T-helper 17 cell (primary cell): ENCODE measurements around the gene RABAC1. TPM values are rescaled to one million over a fixed set of nuclear protein-coding genes. Genes with fewer than 3 reads are reported as not detected.

ENCODE experiments used
- ATAC-seq: fragments of 150-1000 bp; cut with Tn5 transposase; 2 replicates; pipeline ENCODE4 v1.10.0; 2021; ENCODE audit warnings: mild to moderate bottlenecking, moderate library complexity
- DNase-seq, 3 donors: peaks; one replicate each; pipeline versions ENCODE4 v3.0.0 to v3.0.0-alpha.2; 2020 to 2021
- H3K9me3 ChIP-seq: one replicate; pipeline ENCODE4 v1.7.0; 2013; ENCODE audit warnings: low read length, mild to moderate bottlenecking; ENCODE audit not compliant: control insufficient read depth, poor library complexity, severe bottlenecking
- H3K27ac Mint-ChIP-seq: one replicate; pipeline ENCODE4 v1.8.0; 2022; ENCODE audit warnings: mild to moderate bottlenecking, moderate library complexity, mixed read lengths
- H3K27me3 Mint-ChIP-seq: one replicate; pipeline ENCODE4 v1.8.0; 2022; ENCODE audit warnings: mixed read lengths
- H3K36me3 Mint-ChIP-seq: one replicate; pipeline ENCODE4 v1.8.0; 2022; ENCODE audit warnings: low read depth, mixed read lengths
- H3K4me1 Mint-ChIP-seq: one replicate; pipeline ENCODE4 v1.8.0; 2022; ENCODE audit warnings: mild to moderate bottlenecking, mixed read lengths
- H3K4me3 Mint-ChIP-seq: one replicate; pipeline ENCODE4 v1.8.0; 2022; ENCODE audit warnings: mild to moderate bottlenecking, moderate library complexity, mixed read lengths
- total RNA-seq, 4 donors: library from RNA in 2 of 4; stranded (reverse) in 2 of 4; gene quantifications; one replicate each; pipeline ENCODE4 v1.2.3 and lab custom pipeline; 2022 to 2026

RABAC1 gene
- total RNA-seq, 2 donors from 2014 or later: 90.1 to 98.3 TPM

- DNase-seq (no peak), ATAC-seq (no peak)
- H3K27ac Mint-ChIP-seq: no peak overlapping the region
- peaks cover 21% of the 10 kb centered on the region for H3K4me1 Mint-ChIP-seq
- no peak overlapping the region for H3K4me3 Mint-ChIP-seq
- H3K9me3 ChIP-seq: no peaks in the 10 kb centered on the region
- peaks cover 14% of the 10 kb centered on the region for H3K27me3 Mint-ChIP-seq
- H3K36me3 Mint-ChIP-seq: peaks cover 13% of the 10 kb centered on the region
Measured at GRCh38 chr19:41926763-41927496, 32.2 kb downstream of the RABAC1 start.

- H3K4me1 Mint-ChIP-seq: peaks cover 24% of the 10 kb centered on the region
- H3K27me3 Mint-ChIP-seq: peaks cover 18% of the 10 kb centered on the region
- DNase-seq (no peak), ATAC-seq (no peak)
- H3K27ac Mint-ChIP-seq: no peak overlapping the region
- H3K9me3 ChIP-seq: no peaks in the 10 kb centered on the region
- peaks cover 16% of the 10 kb centered on the region for H3K36me3 Mint-ChIP-seq
- no peak overlapping the region for H3K4me3 Mint-ChIP-seq
Measured at GRCh38 chr19:41926028-41926762, 32.9 kb downstream of the RABAC1 start.

- DNase-seq (no peak), ATAC-seq (no peak)
- Mint-ChIP-seq H3K27me3 (peaks cover 19% of the 10 kb centered on the region), H3K4me3 (no peak overlapping the region), H3K36me3 (peaks cover 17% of the 10 kb centered on the region), H3K4me1 (peaks cover 24% of the 10 kb centered on the region), H3K27ac (no peak overlapping the region)
- no peaks in the 10 kb centered on the region for H3K9me3 ChIP-seq
Measured at GRCh38 chr19:41925208-41926003, 33.7 kb downstream of the RABAC1 start.

GRCh38 chr19:41924151-41925145 is 34.7 kb downstream of the RABAC1 start:
- Mint-ChIP-seq H3K4me3 (peak overlapping the region; percentile 25), H3K27ac (no peak overlapping the region), H3K36me3 (peaks cover 17% of the 10 kb centered on the region), H3K27me3 (peaks cover 19% of the 10 kb centered on the region), H3K4me1 (peaks cover 24% of the 10 kb centered on the region)
- no peaks in the 10 kb centered on the region for H3K9me3 ChIP-seq
- no peak for ATAC-seq
- no peak for DNase-seq

- Mint-ChIP-seq H3K4me1 (peaks cover 16% of the 10 kb centered on the region), H3K4me3 (peak overlapping the region; percentile 67), H3K27me3 (peaks cover 19% of the 10 kb centered on the region), H3K27ac (peak overlapping the region; percentile 43), H3K36me3 (peaks cover 12% of the 10 kb centered on the region)
- no peak for ATAC-seq
- DNase-seq: no peak
- no peaks in the 10 kb centered on the region for H3K9me3 ChIP-seq
Measured at GRCh38 chr19:41923045-41923788, 35.9 kb downstream of the RABAC1 start.

GRCh38 chr19:41922585-41922984 is 36.5 kb downstream of the RABAC1 start:
- DNase-seq (no peak), ATAC-seq (no peak)
- no peak overlapping the region for H3K4me3 Mint-ChIP-seq
- H3K36me3 Mint-ChIP-seq: peaks cover 12% of the 10 kb centered on the region
- peaks cover 16% of the 10 kb centered on the region for H3K4me1 Mint-ChIP-seq
- peaks cover 19% of the 10 kb centered on the region for H3K27me3 Mint-ChIP-seq
- H3K27ac Mint-ChIP-seq: no peak overlapping the region
- H3K9me3 ChIP-seq: no peaks in the 10 kb centered on the region

GRCh38 chr19:41921577-41922576 is 37.2 kb downstream of the RABAC1 start:
- ATAC-seq (no peak), DNase-seq (no peak)
- H3K27me3 Mint-ChIP-seq: peaks cover 19% of the 10 kb centered on the region
- H3K36me3 Mint-ChIP-seq: peaks cover 12% of the 10 kb centered on the region
- H3K27ac Mint-ChIP-seq: no peak overlapping the region
- H3K4me3 Mint-ChIP-seq: no peak overlapping the region
- no peaks in the 10 kb centered on the region for H3K9me3 ChIP-seq
- peaks cover 16% of the 10 kb centered on the region for H3K4me1 Mint-ChIP-seq

GRCh38 chr19:41920882-41921576 is 38.1 kb downstream of the RABAC1 start:
- no peaks in the 10 kb centered on the region for H3K9me3 ChIP-seq
- Mint-ChIP-seq H3K4me3 (no peak overlapping the region), H3K27me3 (peaks cover 19% of the 10 kb centered on the region), H3K27ac (peak overlapping the region; percentile 53), H3K4me1 (peaks cover 16% of the 10 kb centered on the region), H3K36me3 (peaks cover 12% of the 10 kb centered on the region)
- ATAC-seq (no peak), DNase-seq (no peak)

- no peak overlapping the region for H3K4me3 Mint-ChIP-seq
Measured at GRCh38 chr19:41919948-41920712, 39.0 kb downstream of the RABAC1 start.

GRCh38 chr19:41918653-41919244 is 40.4 kb downstream of the RABAC1 start:
- peaks cover 23% of the 10 kb centered on the region for H3K4me1 Mint-ChIP-seq
- DNase-seq: no peak
- no peak overlapping the region for H3K4me3 Mint-ChIP-seq
- ATAC-seq: no peak
- H3K27ac Mint-ChIP-seq: no peak overlapping the region
- peaks cover 15% of the 10 kb centered on the region for H3K36me3 Mint-ChIP-seq
- H3K27me3 Mint-ChIP-seq: peaks cover 19% of the 10 kb centered on the region
- no peaks in the 10 kb centered on the region for H3K9me3 ChIP-seq

More at GRCh38 chr19:41919948-41920712, 39.0 kb downstream of the RABAC1 start:
- Mint-ChIP-seq H3K27me3 (peaks cover 19% of the 10 kb centered on the region), H3K4me1 (peaks cover 16% of the 10 kb centered on the region), H3K36me3 (peaks cover 12% of the 10 kb centered on the region), H3K27ac (peak overlapping the region; percentile 53)
- no peak for DNase-seq
- no peak for ATAC-seq
- H3K9me3 ChIP-seq: no peaks in the 10 kb centered on the region
